Activated CD4-positive, CD25-positive, alpha-beta regulatory T cell treated with anti-CD3 and anti-CD28 coated beads, Interleukin-2, amount 50 U/mL, for 24 hours (primary cell): Measurements from ENCODE around the gene SELENON.

Source experiments
- ATAC-seq, 2 donors: fragments of 150-1000 bp; cut with Tn5 transposase; one replicate each; pipeline ENCODE4 v1.10.0; 2021; ENCODE audit warnings: mild to moderate bottlenecking in 1 of 2, moderate library complexity in 1 of 2

Gene SELENON, protein sequence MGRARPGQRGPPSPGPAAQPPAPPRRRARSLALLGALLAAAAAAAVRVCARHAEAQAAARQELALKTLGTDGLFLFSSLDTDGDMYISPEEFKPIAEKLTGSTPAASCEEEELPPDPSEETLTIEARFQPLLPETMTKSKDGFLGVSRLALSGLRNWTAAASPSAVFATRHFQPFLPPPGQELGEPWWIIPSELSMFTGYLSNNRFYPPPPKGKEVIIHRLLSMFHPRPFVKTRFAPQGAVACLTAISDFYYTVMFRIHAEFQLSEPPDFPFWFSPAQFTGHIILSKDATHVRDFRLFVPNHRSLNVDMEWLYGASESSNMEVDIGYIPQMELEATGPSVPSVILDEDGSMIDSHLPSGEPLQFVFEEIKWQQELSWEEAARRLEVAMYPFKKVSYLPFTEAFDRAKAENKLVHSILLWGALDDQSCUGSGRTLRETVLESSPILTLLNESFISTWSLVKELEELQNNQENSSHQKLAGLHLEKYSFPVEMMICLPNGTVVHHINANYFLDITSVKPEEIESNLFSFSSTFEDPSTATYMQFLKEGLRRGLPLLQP

DNA sequence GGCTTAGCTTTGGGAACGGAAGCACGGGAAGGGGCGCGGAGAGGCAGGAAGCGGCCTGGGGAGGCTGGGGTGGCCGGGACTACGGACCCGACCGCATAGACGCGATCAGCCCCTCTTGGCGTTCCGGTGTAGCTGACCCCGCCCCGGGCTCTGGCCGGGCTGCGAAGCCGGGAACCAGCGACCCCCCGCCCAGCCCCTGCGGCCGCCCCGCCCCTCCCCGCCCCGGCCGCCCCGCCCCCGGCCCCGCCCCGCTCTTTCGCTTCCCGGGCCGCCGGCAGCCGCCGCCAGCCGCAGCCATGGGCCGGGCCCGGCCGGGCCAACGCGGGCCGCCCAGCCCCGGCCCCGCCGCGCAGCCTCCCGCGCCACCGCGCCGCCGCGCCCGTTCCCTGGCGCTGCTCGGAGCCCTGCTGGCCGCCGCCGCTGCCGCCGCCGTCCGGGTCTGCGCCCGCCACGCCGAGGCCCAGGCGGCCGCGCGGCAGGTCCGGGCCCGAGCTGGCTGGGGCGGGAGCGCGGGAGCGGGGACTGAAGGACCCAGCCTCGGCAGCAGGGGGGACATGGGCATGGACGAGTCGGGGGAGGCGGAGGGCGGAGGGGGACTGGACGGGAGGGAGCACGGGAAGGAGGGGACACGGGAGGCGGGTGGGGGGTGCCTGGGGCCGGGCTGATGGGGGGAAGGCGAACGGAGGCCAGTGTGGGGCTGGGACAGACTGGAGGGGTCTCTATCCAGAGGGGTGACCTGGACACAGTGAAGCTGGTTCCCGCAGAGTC, at the start of gene SELENON:
Gene SELENON, plus strand, starts transcription at position 259 of the 768 bp plus-strand sequence. Its CDS starts 38 bp downstream, at position 297.
- ATAC-seq = peak; percentile 33 to 44

DNA sequence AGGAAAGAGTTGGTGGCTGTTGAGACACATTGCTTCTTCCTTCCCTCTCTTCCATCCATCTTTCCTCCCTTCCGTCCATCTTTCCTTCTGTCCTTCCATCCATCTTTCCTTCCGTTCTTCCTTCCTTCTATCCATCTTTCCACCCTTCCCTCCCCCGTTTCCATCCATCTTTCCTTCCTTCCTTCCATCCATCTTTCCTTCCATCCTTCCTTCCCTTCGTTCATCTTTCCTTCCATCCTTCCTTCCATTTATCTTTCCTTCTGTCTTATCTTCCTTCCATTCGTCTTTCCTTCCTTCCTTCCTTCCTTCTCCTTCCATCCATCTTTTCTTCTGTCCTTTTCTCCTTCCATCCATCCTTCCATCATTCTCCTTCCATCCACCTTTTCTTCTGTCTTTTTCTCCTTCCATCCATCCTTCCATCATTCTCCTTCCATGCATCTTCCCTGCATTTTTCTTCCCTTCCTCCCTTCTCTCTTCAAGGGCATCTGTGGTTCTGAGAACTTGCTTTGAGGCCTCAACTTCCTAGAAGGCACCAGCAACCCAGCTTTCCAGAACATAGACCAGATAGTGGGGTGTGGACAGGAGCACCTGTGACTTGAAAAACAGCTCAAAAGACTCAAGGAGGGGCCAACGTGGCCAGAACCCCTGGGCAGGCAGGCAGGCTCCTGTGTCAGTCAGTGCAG, 48.9 kb upstream of the SELENON start:
- ATAC-seq = no peak

DNA sequence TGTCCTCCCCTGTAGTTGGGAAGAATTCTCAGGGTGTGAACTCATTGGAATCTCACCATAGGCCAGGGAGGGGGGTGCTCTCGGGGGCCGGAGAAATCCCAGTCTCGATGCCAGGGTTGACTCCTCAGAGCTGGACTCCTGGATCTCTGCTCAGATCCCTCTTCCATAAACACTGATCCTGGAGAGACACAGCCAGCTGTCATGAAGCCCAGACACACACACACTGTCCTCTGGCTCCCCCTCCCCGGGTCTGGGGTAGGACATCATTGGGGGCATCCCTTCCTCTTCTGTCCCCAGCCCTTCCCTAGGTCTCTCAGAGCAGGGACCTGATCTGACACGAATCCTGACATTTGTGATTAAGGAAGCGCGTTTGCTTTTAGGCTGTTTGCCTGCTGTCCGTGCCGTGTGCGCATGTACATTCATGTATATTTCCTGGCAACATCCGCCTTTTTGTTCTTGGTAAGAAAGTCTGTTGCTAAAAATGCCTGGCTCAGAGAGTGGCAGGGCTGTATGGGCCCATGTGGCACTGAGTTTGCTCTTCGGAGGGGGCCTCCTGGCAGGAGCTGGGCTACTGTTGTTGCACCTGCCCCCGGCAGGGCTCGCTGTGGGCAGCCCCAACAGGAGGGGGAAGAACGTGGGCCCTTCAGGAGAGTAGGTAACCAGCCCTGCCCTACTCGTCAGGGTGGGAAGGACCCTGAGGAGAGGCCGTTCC, 45.4 kb upstream of the SELENON start:
- ATAC-seq = peak in 1 of 2 donors; percentile 27

- no peak for ATAC-seq
Observed at GRCh38 chr1:25755475-25756125, 44.4 kb upstream of the SELENON start.

- no peak for ATAC-seq
Observed at GRCh38 chr1:25756215-25756614, 43.8 kb upstream of the SELENON start.

DNA sequence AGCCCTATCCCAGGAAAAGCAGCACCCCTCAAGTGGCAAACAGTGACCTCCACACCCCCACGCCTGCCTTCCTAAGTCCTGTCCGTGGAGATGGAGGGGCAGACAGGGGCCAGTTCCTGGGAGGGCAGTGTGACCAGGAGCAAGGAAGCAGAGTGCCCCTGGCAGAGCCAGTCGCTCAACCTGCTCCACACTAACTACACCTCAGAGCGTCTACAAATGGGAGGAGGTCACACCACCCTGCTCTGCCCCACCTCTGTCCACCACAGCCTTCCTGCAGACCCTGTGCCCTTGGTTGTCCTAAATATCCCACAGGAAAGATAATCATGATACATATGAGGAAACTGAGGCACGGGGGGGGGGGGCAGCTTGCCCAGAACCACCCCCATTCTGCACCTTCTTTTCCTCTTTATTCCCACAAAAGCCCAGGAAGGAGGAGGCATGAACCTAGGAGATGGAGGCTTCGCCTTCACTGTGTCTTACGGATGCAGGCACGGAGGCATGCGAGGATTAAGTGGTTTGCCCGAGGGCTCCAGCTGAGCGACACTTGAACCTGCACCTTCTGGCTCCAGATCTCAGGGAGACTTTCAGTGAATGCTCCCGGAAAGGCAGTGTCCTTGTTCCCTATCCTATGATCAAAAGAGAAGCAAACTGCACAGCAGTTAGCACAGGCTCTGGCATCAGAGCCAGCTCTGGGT, 42.7 kb upstream of the SELENON start:
- ATAC-seq = no peak

DNA sequence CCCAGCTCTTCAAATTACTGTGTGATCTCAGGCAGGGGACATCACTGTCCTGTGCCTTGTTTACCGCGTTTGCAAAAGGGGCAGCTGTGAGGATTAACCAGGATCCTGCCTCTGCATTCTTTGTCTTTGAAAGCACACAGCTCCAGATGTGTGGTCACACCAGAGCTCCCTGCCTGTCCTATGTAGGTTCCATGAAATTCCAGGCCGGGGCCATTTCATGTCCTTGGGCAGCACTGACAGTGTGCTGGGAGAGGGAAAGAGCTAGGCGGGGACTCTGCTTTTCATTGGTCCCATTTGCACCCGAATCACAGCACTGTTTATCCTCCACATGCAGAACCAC, 42.2 kb upstream of the SELENON start:
- no peak for ATAC-seq

DNA sequence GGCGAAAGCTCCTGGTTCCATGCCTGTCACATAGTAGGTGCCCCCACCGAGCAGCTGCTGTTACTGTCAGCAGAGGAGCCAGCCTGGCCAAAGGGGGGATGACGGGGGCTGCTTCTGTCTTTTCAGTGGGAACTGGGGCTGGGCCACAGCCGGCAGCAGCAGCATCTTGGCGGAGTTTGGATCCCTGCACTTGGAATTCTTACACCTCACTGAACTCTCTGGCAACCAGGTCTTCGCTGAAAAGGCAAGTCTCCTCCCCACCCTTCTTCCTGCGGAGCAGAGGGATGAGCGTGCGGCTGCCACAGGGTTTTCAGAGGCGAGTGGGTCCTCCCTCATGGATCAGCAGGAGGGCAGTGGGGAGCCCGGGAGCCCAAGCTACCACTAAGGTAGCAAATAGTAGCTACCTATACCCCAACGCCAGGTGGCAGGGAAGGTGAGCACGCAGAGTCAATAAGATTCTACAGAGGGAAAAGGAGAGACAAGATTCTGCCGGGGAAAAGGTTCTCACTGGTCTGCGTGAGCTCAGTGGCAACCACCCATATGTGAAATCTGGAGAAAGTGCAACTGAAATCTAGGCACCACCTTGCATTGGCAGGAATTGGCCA, 41.4 kb upstream of the SELENON start:
- ATAC-seq = no peak

DNA sequence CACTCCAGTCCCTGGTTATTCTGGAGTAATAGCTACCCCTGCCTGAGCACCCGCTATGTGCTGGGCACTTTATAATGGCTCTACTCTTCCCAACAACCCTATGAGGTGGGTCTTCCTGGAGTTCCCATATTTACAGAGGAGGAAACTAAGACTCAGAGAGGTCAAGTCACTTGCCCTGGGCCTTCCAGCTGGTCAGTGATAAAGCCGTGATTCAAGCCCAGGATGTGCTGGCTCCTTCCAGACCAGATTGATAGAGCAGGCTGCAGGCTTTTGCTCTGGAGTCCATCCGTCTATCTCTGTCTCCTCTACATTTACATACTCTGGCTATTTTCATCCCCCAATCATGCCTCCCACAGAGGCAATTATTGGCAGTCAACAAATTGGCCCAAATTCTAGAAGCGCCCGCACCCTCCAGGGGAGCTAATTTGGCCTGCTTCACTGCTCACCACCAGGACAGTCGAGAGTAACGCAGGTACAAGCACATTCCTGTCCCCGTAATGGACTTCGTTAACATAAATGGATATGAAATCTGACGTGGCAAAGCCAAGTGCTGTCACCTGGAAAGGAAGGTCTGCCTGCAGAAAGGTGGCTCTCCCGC, 39.8 kb upstream of the SELENON start:
- no peak for ATAC-seq

DNA sequence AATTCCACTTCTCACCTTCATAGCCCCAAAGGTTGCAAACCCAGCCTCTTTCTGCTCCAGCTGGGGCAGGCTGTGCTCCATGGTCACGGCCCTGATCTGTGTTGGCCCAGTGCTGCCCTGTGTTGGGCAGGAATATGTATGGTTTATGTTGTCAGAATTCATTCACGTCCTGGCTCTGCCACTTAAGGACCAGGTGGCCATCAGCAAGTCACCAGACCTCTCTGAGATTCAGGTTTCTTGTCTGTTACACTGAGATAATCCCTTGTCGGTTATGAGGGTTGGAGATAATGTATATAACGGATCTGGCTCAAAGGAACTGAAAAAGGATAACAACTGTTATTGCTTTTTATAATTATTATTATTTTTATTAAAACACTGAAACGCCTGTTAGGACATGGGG, 39.1 kb upstream of the SELENON start:
- ATAC-seq = no peak

GRCh38 chr1:25763493-25763892, 36.5 kb upstream of the SELENON start:
- no peak for ATAC-seq

- ATAC-seq = no peak
Observed at GRCh38 chr1:25765136-25765922, 34.7 kb upstream of the SELENON start.

DNA sequence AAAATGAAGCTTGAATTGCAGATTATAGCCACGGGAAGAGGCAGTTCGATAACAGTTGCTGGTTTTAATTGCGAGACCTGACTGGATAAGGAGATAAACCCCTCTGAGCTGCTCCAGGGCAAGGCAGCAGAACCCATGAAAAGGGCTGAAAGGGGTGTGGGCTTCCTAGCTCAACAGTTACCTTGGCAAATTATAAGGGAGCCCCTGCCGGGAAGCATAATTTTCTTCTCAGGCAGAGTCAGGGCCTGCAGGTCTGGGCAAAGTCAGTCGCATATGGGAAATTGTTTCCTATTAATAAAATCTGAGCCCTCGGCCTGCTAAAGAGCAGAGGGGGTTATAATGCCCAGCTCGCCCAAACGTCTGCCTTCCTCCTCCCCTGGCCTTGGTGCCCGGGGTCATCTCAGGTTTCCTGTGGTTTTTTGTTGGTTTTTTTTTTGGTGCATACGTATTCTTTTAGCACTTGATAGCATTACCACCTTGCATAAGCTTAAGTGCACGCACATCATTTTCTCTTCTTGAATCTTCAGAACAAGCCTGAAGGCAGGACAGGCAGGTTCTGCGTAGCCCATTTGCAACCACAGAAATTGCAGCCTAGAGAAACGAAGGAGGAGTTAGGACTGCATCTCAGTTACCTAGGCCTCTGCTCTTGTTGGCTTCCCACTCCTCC, 33.9 kb upstream of the SELENON start:
- ATAC-seq = no peak

DNA sequence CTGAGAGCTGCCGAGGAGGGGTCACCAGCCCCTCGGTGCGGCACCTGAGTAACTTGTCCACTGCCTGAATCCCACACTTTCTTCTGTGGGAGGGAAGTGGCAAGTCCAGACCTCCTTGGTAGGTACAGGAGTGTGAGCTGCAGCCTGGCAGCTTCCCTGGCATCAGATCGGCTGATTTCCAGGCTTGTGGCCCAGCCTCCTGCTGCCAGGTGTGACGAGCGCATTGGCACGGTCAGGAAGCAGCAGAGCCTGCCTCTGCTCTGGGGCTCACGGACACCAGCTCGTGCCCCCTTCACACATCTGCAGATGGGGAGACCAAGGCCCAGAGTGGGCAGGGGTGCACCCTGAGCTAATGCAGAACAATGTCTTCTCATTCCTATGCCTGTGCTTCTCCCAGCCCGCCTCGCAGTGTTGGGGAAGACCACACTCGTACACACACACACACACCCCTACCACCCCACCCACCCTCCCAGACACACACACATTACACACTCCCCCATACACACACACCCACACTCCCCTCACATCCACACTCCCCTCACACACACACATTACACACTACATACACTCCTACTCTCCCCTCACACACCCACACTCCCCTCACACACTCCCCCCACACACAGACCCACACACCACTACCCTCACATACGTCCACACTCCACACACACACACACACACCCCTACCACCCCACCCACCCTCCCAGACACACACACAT, 33.1 kb upstream of the SELENON start:
- ATAC-seq = no peak

DNA sequence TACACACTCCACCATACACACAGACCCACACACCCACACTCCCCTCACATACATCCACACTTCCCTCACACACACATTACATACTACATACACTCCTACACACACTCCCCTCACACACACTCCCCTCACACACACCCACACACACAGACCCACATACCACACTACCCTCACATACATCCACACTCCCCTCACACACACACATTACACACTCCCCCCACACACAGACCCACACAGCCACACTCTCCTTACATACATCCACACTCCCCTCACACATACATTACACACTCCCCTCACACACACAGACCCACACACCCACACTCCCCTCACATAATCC, 32.6 kb upstream of the SELENON start:
- no peak for ATAC-seq

- ATAC-seq = no peak
Observed at GRCh38 chr1:25768999-25769398, 31.0 kb upstream of the SELENON start.

GRCh38 chr1:25769625-25770383, 30.2 kb upstream of the SELENON start:
- no peak for ATAC-seq
